SK-N-SH (cell line): ENCODE data around the gene PCYT1A. TPM values are rescaled to one million over a fixed set of nuclear protein-coding genes. Genes with fewer than 3 reads are reported as not detected.

Experiments used
- CTCF ChIA-PET: fragments of 300-600, 350-600 bp; formaldehyde crosslinking; extraction: SDS; loops from one replicate; lab custom pipeline; 2021; lab: Yijun Ruan, JAX
- POLR2A ChIA-PET: fragments of 350-600 bp; sonication (Branson Sonifier 250); formaldehyde crosslinking; extraction: SDS; loops from one replicate; lab custom pipeline; 2020; ENCODE audit warnings: antibody characterized with exemption, inconsistent platforms; lab: Yijun Ruan, JAX
- DNase-seq: peaks from one replicate; pipeline ENCODE4 v3.0.0; 2012
- H2AFZ ChIP-seq: fragments of 200-600 bp; sonication (generic); 2 replicates; pipeline ENCODE4 v1.8.1; 2016; ENCODE audit warnings: antibody characterized with exemption, mild to moderate bottlenecking, low read depth
- H3F3A ChIP-seq: fragments of 200-600 bp; sonication (generic); replicated peaks from 2 replicates; pipeline ENCODE3; 2016; ENCODE audit warnings: antibody characterized with exemption, mild to moderate bottlenecking; ENCODE audit not compliant: insufficient read depth
- H3K27ac ChIP-seq, 2 experiments: fragments of 200-500 bp in 1 of 2; fragments of 200-600 bp in 1 of 2; sonication (Bioruptor generic) in 1 of 2; sonication (generic), shearing (Covaris generic) in 1 of 2; 2 replicates each; pipeline versions ENCODE4 v1.5.1 to v1.6.1; 2014 to 2016; ENCODE audit warnings: low read depth in 2 of 2, inconsistent platforms in 1 of 2, low read length in 1 of 2, mild to moderate bottlenecking in 1 of 2, mixed read lengths in 1 of 2
- H3K27me3 ChIP-seq: fragments of 200-600 bp; sonication (generic), shearing (Covaris generic); 2 replicates; pipeline ENCODE4 v1.6.1; 2016; ENCODE audit warnings: mixed run types; ENCODE audit not compliant: insufficient read depth
- H3K36me3 ChIP-seq, 2 experiments: fragments of 200-500 bp in 1 of 2; fragments of 200-600 bp in 1 of 2; sonication (Bioruptor generic) in 1 of 2; sonication (generic) in 1 of 2; replicated peaks in 1 of 2; 2 replicates each; pipeline versions ENCODE3 to v1.5.1; 2014 to 2016; ENCODE audit warnings: low read length in 1 of 2, mild to moderate bottlenecking in 1 of 2; ENCODE audit not compliant: insufficient read depth in 2 of 2, control insufficient read depth in 1 of 2
- H3K4me1 ChIP-seq, 2 experiments: fragments of 200-500 bp in 1 of 2; fragments of 200-600 bp in 1 of 2; sonication (Bioruptor generic) in 1 of 2; sonication (generic), shearing (Covaris generic) in 1 of 2; 2 replicates each; pipeline versions ENCODE4 v1.5.1 to v1.6.1; 2014 to 2016; ENCODE audit warnings: low read depth in 1 of 2, low read length in 1 of 2, mixed run types in 1 of 2; ENCODE audit not compliant: insufficient read depth in 2 of 2, control insufficient read depth in 1 of 2
- H3K4me2 ChIP-seq: fragments of 200-600 bp; sonication (generic), shearing (Covaris generic); 2 replicates; pipeline ENCODE4 v1.6.1; 2017; ENCODE audit warnings: mixed run types
- H3K4me3 ChIP-seq, 2 experiments: fragments of 200-500 bp in 1 of 2; fragments of 200-600 bp in 1 of 2; sonication (Bioruptor generic) in 1 of 2; sonication (generic), shearing (Covaris generic) in 1 of 2; 2 replicates each; pipeline versions ENCODE4 v1.5.1 to v1.8.1; 2014 to 2016; ENCODE audit warnings: low read depth in 2 of 2, inconsistent platforms in 1 of 2, low read length in 1 of 2, mild to moderate bottlenecking in 1 of 2, mixed read lengths in 1 of 2, moderate library complexity in 1 of 2
- H3K79me2 ChIP-seq: fragments of 200-600 bp; sonication (generic); 2 replicates; pipeline ENCODE4 v1.8.1; 2017; ENCODE audit warnings: mild to moderate bottlenecking; ENCODE audit not compliant: insufficient read depth
- H3K9ac ChIP-seq: fragments of 200-600 bp; sonication (generic); 2 replicates; pipeline ENCODE4 v1.6.1; 2017; ENCODE audit warnings: mixed run types
- H3K9me2 ChIP-seq: fragments of 200-600 bp; sonication (generic); 2 replicates; pipeline ENCODE4 v1.6.1; 2017; ENCODE audit warnings: mixed run types
- H3K9me3 ChIP-seq: fragments of 200-600 bp; sonication (generic); 2 replicates; pipeline ENCODE4 v1.6.1; 2017; ENCODE audit warnings: mixed run types, mild to moderate bottlenecking, moderate library complexity
- H4K20me1 ChIP-seq: fragments of 200-600 bp; sonication (generic); 2 replicates; pipeline ENCODE4 v1.6.1; 2017; ENCODE audit warnings: mild to moderate bottlenecking, mixed run types; ENCODE audit not compliant: insufficient read depth
- EZH2phosphoT487 ChIP-seq: fragments of 200-600 bp; sonication (generic); IDR thresholded peaks from 2 replicates; pipeline ENCODE4 v1.6.1; 2017; ENCODE audit warnings: low read depth, mixed run types, mild to moderate bottlenecking, antibody characterized with exemption, moderate library complexity, borderline replicate concordance
- FOSL2 ChIP-seq: IDR thresholded peaks from 2 replicates; pipeline ENCODE4 v1.4.0; 2012; ENCODE audit warnings: low read depth, mild to moderate bottlenecking, moderate library complexity, borderline replicate concordance
- JUND ChIP-seq: IDR thresholded peaks from 2 replicates; pipeline ENCODE4 v1.4.0; 2012
- MEF2A ChIP-seq: IDR thresholded peaks from 2 replicates; pipeline ENCODE4 v1.4.0; 2012; ENCODE audit warnings: low read depth, borderline replicate concordance
- RXRA ChIP-seq: IDR thresholded peaks from 2 replicates; pipeline ENCODE4 v1.4.0; 2012; ENCODE audit warnings: low read depth, mild to moderate bottlenecking, borderline replicate concordance
- SIN3A ChIP-seq: IDR thresholded peaks from 2 replicates; pipeline ENCODE4 v1.6.1; 2012; ENCODE audit warnings: low read depth, mild to moderate bottlenecking, low read length, moderate library complexity, borderline replicate concordance
- TCF12 ChIP-seq: IDR thresholded peaks from 2 replicates; pipeline ENCODE4 v1.4.0; 2012
- WGBS: methylation state at CpG from one replicate; pipeline ENCODE4 v1.1.6; 2017; ENCODE audit warnings: low lambda C conversion rate; 5-methylcytosine and 5-hydroxymethylcytosine counted together
- polyA plus RNA-seq, 3 experiments: library from polyadenylated mRNA; depleted of rRNA; stranded (reverse); fragments of >200 nt; gene quantifications; 2 replicates each; pipeline ENCODE4 v1.2.3, GENCODE V29; 2012
- TF ChIP-seq, protein P1 (sequence below): IDR thresholded peaks from 2 replicates; pipeline ENCODE4 v1.4.0; 2012; ENCODE audit warnings: low read depth, borderline replicate concordance
- TF ChIP-seq, protein P2 (sequence below): IDR thresholded peaks from 2 replicates; pipeline ENCODE4 v1.4.0; 2012; ENCODE audit warnings: low read depth, borderline replicate concordance
- TF ChIP-seq, protein P3 (sequence below): fragments of 150-350 bp; IDR thresholded peaks from 2 replicates; pipeline ENCODE4 v1.6.1; 2016; ENCODE audit warnings: mild to moderate bottlenecking, low read depth, low read length

The PCYT1A gene
- polyA plus RNA-seq, 1 of the 3 experiments (the other 2 are of a cell fraction), result 45.9 TPM

DNA sequence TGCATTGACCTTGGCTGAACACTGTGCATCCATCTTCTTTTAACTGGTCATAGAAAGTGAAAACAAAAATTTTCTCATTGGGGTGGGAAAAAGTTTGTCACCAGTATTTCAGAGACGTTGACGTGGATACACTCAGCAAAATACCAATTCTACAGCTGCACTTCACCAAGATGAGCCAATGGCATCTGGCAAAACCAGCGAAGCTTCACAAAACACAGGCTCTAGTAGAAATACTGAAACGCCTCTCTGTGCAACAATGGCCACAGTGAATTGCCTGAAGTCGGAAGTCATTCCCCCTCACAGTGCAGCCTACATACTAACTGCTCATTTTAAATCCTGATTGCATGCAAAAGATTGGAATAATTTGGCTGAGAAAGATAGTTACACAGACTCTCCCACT, 17.0 kb downstream of the PCYT1A start:
- POLR2A ChIA-PET, result no interaction called here
- Histone ChIP-seq H3K27me3 (no peaks in the 10 kb centered on the region), H3K4me1 (peaks cover 0 to 16% of the 10 kb centered on the region in 2 experiments; a peak in 1 of 4 replicates), H3K9me3 (no peaks in the 10 kb centered on the region), H3K4me3 (no peak overlapping the region), H3K4me2 (no peak overlapping the region), H4K20me1 (peaks cover 12% of the 10 kb centered on the region), H3K79me2 (peaks cover 45% of the 10 kb centered on the region), H3K9me2 (no peaks in the 10 kb centered on the region), H3K9ac (no peak overlapping the region), H3K27ac (no peak overlapping the region), H2AFZ (no peak overlapping the region), H3F3A (peaks cover 17% of the 10 kb centered on the region), H3K36me3 (peaks cover 8 to 30% of the 10 kb centered on the region in 2 experiments)
- WGBS, result 94% methylated on average over 5 of the region's 5 CpGs
- DNase-seq, result no peak
- TF ChIP-seq RXRA, result no peak
- TF ChIP-seq, protein P1, sequence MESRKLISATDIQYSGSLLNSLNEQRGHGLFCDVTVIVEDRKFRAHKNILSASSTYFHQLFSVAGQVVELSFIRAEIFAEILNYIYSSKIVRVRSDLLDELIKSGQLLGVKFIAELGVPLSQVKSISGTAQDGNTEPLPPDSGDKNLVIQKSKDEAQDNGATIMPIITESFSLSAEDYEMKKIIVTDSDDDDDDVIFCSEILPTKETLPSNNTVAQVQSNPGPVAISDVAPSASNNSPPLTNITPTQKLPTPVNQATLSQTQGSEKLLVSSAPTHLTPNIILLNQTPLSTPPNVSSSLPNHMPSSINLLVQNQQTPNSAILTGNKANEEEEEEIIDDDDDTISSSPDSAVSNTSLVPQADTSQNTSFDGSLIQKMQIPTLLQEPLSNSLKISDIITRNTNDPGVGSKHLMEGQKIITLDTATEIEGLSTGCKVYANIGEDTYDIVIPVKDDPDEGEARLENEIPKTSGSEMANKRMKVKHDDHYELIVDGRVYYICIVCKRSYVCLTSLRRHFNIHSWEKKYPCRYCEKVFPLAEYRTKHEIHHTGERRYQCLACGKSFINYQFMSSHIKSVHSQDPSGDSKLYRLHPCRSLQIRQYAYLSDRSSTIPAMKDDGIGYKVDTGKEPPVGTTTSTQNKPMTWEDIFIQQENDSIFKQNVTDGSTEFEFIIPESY, result no peak
- CTCF ChIA-PET, result interaction anchor here (0.7 kb wide), 1 partner anchor 415 kb away, joined by 3 read pairs; no protein-coding TSS in a partner anchor

DNA sequence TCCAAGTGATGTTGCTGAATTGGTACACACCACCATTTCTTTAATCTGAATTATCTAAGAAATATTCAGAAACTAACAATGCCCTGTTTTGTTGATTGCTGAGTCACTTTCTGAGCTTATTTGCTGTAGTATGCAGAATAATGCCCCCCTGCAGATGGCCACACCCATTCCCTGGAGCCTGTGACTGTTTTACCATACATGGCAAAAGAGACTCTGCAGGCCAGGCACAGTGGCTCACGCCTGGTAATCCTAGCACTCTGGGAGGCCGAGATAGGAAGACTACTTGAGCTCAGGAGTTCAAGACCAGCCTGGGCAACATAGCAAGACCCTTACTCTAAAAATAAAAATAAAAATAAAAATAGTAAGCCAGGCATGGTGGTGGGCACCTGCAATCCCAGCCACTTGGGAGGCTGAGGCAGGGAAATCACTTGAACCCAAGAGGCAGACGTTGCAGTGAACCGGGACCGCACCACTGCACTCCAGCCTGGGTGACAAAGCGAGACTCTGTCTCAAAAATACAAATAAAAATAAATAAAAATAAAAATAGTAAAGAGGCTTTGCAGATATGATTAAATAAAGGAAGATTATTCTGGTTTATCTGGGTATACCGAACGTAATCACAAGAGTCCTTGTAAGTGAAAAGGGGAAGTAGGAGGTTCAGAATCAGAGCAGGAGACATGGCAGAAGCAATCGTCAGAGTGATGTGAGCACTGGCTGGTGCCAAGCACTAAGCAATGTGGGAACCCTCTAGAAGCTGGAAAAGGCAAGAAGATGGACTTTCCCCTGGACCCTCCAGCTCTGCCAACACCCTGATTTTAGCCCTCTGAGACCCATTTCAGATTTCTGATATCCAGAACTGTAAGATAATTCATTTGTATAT, 19.0 kb downstream of the PCYT1A start:
- Histone ChIP-seq H3K27ac (peak overlapping the region in 1 of 2 experiments; percentile 14; a peak in 1 of 4 replicates), H3K4me1 (peaks cover 0 to 16% of the 10 kb centered on the region in 2 experiments; a peak in 1 of 4 replicates)
- POLR2A ChIA-PET, result no interaction called here

More for the DNA sequence above, 19.0 kb downstream of the PCYT1A start:
- no peak overlapping the region for H3K4me2 ChIP-seq
- TF ChIP-seq RXRA (no peak), JUND (peak; percentile 24; the same call in 1 of the 2 replicates), TCF12 (peak; percentile 23; the same call in 1 of the 2 replicates), FOSL2 (peak; percentile 36; the same call in 1 of the 2 replicates), SIN3A (no peak), EZH2phosphoT487 (no peak), MEF2A (no peak)
- TF ChIP-seq, protein P2, sequence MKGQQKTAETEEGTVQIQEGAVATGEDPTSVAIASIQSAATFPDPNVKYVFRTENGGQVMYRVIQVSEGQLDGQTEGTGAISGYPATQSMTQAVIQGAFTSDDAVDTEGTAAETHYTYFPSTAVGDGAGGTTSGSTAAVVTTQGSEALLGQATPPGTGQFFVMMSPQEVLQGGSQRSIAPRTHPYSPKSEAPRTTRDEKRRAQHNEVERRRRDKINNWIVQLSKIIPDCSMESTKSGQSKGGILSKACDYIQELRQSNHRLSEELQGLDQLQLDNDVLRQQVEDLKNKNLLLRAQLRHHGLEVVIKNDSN, result no peak
- TF ChIP-seq, protein P3, sequence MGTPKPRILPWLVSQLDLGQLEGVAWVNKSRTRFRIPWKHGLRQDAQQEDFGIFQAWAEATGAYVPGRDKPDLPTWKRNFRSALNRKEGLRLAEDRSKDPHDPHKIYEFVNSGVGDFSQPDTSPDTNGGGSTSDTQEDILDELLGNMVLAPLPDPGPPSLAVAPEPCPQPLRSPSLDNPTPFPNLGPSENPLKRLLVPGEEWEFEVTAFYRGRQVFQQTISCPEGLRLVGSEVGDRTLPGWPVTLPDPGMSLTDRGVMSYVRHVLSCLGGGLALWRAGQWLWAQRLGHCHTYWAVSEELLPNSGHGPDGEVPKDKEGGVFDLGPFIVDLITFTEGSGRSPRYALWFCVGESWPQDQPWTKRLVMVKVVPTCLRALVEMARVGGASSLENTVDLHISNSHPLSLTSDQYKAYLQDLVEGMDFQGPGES, result no peak
- no peak overlapping the region for H2AFZ ChIP-seq
- no peaks in the 10 kb centered on the region for H3K27me3 ChIP-seq
- H4K20me1 ChIP-seq, result peaks cover 7% of the 10 kb centered on the region; the same call in 1 of the 2 replicates
- no peak overlapping the region for H3K9ac ChIP-seq
- CTCF ChIA-PET, result interaction anchor here (0.6 to 1.7 kb wide), 4 partner anchors 13 to 260 kb away, joined by 3 to 6 read pairs (median 4); no protein-coding TSS in a partner anchor
- DNase-seq, result no peak
- H3K79me2 ChIP-seq, result peaks cover 25% of the 10 kb centered on the region; the same call in 1 of the 2 replicates
- no peaks in the 10 kb centered on the region for H3K9me3 ChIP-seq
- H3K36me3 ChIP-seq, result peaks cover 8 to 40% of the 10 kb centered on the region in 2 experiments
- H3K9me2 ChIP-seq, result no peaks in the 10 kb centered on the region
- no peak overlapping the region for H3K4me3 ChIP-seq
- peaks cover 17% of the 10 kb centered on the region for H3F3A ChIP-seq
- WGBS, result 90% methylated on average over 9 of the region's 9 CpGs
